Measurements from ENCODE around the gene OR10A3.

The OR10A3 gene

GRCh38 chr11:7893796-7894195 lies 47.7 kb downstream of the OR10A3 start:
- in situ Hi-C loops (cut with MboI; ENCODE audit: low sequenced_read_pairs): no loop called here

- in situ Hi-C loops (cut with MboI; ENCODE audit: low sequenced_read_pairs): no loop called here
These were observed 48.7 kb downstream of the OR10A3 start for GRCh38 chr11:7892840-7893254.

DNA sequence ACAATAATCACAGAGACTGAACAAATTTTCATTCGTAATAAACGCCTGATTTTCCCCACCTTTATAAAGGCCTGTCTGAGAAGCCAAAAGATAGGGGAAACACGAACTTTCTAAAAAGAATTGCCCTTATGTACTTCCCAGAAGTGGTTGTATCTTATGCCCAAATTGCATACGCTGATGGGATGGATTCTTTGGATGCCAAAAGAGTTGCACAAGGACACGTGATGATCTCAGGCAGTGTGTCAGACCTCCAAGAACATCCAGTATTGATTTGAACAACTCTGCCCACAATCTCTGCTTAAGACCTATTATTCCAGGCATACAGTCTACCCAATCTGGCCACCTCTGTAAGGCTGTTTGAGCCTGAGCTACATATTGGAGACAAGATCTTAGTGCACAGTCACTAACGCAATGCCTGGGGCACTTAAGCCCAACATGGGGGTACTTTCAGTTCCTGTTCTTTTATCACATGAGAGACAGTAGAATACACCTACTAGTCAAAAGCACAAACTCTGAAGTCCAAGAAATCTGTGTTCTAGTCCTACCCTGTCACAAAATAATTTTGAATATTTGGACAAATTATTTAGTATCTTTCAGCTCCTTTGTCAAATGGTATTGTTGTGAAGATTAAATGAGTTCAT lies 49.3 kb downstream of the OR10A3 start:
- in situ Hi-C loops (cut with MboI; ENCODE audit: low sequenced_read_pairs): no loop called here

GRCh38 chr11:7890417-7891172 lies 50.9 kb downstream of the OR10A3 start:
- in situ Hi-C loops (cut with MboI; ENCODE audit: low sequenced_read_pairs): no loop called here

DNA sequence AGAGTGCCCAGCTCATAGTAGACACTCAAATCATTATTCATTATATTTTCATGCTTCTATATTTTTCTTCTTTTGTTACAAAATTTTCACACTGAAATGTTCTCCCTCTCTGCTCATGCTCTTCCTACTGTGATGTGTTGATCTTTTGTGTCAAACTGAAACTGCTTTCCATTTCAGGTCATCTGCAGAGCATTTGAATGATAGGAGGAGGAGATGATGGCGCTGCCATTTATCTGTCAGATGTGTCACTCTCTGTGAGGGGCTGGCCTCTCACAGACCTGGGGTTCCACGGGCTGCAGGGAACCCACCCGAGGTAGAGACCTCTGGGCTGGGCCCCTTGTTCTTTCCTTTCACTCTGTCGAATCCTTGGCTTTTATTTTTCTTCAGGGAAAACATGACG lies 51.5 kb downstream of the OR10A3 start:
- in situ Hi-C loops (cut with MboI; ENCODE audit: low sequenced_read_pairs): no loop called here

All from hTERT RPE-1 (cell line).